ENCODE measurements around the gene BIRC5. TPM values are rescaled to one million over a fixed set of nuclear protein-coding genes. Genes with fewer than 3 reads are reported as not detected.
A peak's percentile ranks its signal among the peaks of the same experiment; 100 is the strongest.
"Not testable (repeated sequence)": the region's sequence is repeated elsewhere in the genome, so short reads cannot be mapped to it uniquely, and the experiment has no call there.

BIRC5 gene
- 15.0 TPM for total RNA-seq

DNA sequence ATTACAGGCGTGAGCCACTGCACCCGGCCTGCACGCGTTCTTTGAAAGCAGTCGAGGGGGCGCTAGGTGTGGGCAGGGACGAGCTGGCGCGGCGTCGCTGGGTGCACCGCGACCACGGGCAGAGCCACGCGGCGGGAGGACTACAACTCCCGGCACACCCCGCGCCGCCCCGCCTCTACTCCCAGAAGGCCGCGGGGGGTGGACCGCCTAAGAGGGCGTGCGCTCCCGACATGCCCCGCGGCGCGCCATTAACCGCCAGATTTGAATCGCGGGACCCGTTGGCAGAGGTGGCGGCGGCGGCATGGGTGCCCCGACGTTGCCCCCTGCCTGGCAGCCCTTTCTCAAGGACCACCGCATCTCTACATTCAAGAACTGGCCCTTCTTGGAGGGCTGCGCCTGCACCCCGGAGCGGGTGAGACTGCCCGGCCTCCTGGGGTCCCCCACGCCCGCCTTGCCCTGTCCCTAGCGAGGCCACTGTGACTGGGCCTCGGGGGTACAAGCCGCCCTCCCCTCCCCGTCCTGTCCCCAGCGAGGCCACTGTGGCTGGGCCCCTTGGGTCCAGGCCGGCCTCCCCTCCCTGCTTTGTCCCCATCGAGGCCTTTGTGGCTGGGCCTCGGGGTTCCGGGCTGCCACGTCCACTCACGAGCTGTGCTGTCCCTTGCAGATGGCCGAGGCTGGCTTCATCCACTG is at the start of gene BIRC5:
TSS of gene BIRC5 (plus strand) at position 238 of the 690 bp plus-strand sequence. CDS start at position 302, 64 bp downstream.
- peak; percentile 36 for DNase-seq

GRCh38 chr17:78164748-78165607 is 49.1 kb upstream of the BIRC5 start:
- no peak for DNase-seq

DNA sequence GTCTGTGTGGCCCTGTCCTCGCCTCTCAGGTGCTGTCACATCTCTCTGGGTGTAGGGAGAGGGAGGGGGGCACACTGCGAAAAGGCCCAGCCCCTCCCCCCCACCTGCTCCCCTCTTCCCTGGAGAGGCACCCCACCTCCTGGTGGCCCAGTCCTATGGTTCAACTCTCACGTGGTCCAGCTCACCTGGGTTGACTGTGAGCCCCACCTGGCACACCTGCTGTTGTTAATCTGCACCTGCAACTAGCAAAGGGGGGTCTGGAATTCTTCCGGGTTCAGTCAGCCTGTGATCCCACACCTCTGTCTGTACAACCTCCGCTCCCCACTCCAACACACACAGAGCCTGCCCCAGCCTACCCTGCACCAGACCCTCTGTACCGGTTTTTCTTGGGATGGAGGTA is 47.6 kb upstream of the BIRC5 start:
- DNase-seq = no peak

DNA sequence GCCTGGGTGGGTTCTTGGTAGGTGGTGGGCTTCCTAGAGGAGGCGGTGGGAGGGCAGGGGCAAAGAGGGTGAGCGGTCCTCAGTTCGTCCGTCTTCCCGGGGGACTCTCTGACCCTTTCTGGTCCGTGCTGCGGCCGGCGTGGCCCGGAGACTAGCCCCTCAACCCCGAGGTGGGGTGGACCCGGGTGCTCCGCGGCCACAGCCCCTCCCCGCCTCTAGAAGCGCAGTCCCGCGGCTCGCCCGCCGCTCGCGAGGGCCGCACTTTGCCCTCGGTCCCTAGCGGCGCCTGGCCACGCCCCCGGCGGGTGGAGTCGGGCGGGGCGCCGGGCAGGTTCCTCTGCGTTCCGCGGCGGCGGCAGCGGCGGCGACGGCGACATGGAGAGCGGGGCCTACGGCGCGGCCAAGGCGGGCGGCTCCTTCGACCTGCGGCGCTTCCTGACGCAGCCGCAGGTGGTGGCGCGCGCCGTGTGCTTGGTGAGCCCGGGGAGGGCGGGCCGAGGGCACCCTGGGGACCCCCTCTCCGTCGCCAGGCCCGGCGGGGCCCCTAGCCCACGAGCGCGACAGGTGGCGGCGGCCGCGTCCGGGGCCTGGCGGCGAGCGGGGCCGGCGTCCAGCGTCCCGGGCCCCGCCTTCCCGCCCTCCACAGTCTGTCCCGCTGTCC is 45.7 kb upstream of the BIRC5 start, which contains the start of gene SYNGR2:
TSS of gene SYNGR2 (plus strand) at position 340 of the 661 bp plus-strand sequence. CDS start at position 376, 36 bp downstream.
- no peak for DNase-seq

- no peak for DNase-seq
These were observed 44.9 kb upstream of the BIRC5 start for GRCh38 chr17:78168903-78169793.

DNA sequence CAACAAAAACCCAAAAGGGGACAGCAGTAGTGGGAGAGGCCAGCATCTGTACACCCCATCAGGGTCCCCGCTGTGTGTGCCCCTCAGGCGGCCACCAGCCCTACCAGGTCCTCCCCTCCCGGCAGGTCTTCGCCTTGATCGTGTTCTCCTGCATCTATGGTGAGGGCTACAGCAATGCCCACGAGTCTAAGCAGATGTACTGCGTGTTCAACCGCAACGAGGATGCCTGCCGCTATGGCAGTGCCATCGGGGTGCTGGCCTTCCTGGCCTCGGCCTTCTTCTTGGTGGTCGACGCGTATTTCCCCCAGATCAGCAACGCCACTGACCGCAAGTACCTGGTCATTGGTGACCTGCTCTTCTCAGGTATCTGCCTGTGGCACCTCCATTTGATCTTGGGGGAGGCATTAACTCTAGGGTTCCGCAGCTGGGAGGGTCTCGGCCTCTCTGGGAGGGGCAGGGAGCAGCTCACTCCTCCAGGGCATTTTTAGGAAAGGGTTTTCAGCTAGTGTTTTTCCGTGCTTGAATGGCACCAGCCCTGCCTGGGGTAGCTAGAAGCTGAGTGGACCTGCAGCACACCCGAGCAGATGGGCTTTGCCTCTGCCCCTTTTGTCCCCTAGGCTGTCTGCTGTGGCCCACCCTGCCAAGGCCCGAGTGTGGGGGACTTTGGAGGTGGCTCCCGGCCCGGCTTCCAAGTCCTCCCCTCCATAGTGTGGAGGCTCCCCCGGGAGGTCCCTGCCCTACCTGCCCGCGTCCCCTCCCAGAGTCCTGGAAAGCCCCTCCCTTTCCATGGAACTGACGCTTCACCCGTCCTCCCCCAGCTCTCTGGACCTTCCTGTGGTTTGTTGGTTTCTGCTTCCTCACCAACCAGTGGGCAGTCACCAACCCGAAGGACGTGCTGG is 43.1 kb upstream of the BIRC5 start:
- no peak for DNase-seq

DNA sequence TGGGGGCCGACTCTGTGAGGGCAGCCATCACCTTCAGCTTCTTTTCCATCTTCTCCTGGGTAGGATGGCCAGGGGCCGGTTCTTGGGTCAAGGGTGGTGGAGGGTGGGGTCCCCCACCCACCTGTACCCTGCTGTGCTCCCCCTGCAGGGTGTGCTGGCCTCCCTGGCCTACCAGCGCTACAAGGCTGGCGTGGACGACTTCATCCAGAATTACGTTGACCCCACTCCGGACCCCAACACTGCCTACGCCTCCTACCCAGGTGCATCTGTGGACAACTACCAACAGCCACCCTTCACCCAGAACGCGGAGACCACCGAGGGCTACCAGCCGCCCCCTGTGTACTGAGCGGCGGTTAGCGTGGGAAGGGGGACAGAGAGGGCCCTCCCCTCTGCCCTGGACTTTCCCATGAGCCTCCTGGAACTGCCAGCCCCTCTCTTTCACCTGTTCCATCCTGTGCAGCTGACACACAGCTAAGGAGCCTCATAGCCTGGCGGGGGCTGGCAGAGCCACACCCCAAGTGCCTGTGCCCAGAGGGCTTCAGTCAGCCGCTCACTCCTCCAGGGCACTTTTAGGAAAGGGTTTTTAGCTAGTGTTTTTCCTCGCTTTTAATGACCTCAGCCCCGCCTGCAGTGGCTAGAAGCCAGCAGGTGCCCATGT is 42.3 kb upstream of the BIRC5 start:
- DNase-seq = not testable (repeated sequence)

GRCh38 chr17:78172249-78173051 is 41.6 kb upstream of the BIRC5 start:
- no peak for DNase-seq

GRCh38 chr17:78173097-78173715 is 40.8 kb upstream of the BIRC5 start:
- DNase-seq = no peak

- no peak for DNase-seq
These were observed 39.6 kb upstream of the BIRC5 start for GRCh38 chr17:78174346-78174869.

DNA sequence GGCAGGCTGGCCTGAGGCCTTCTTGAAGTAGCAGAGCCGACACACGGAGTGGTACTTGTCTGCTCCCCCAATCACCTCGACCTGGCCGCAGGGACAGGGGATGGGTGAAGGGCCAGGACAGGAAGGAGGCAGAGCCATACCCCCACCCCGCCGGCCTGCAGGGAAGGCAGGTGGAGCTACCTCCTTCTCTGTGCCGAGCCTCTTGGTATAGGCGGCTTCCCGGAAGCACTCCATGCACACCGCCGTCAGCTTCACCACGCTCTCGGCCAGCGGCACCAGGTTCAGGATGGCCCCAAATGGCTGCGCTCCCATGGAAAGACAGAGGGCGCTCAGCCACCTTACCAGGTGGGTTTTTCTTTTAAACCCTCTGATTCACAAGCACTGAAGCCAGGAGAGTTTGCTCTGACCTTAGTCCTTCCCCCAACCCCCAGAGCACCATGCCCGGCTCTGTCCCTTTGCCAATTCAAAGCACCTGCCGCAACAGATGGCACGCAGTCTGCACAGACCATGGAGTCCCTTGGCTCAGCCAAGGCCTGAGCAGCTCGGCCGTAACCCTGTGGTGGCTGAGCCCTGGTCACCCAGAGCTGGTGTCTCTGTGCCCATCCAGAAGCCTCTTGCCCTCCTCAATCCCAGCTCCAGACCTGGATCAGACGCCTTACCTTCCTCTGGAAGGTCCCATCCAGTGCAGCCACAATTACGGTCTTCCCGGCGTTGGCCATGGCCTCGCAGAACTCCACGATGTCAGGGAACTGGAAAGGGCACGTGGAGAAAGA is 39.0 kb upstream of the BIRC5 start:
- DNase-seq = no peak

- no peak for DNase-seq
These were observed 38.4 kb upstream of the BIRC5 start for GRCh38 chr17:78175643-78175981.

GRCh38 chr17:78176548-78177025 is 37.5 kb upstream of the BIRC5 start:
- no peak for DNase-seq

- no peak for DNase-seq
These were observed 34.7 kb upstream of the BIRC5 start for GRCh38 chr17:78179372-78179771.

GRCh38 chr17:78180083-78180482 is 34.0 kb upstream of the BIRC5 start:
- no peak for DNase-seq

- no peak for DNase-seq
These were observed 33.5 kb upstream of the BIRC5 start for GRCh38 chr17:78180508-78180907.

DNA sequence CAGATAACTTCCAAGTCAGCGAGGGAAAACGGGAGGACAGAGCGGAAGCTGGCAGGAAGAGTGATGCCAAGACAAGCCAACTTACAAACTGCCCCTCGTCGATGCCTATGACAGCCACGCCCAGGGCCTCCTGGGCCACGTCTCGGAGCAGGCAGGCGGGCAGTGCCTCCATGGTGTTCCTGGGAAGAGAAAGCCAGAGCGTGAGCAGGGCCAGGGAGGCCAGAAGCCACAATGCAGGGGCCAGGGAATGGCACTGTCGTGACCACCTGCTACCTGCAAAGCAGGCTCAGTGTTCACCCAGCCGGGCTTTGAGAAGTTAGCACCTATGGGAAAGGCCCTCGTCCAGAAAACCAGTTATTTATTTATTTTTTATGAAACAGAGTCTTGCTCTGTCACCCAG is 31.5 kb upstream of the BIRC5 start:
- DNase-seq = no peak

- DNase-seq = no peak
These were observed 30.1 kb upstream of the BIRC5 start for GRCh38 chr17:78183916-78184315.
